LNCAP (cell line): Measurements from ENCODE around the gene DCK.

Experiments
- CTCF ChIP-seq: fragments of 450-650 bp; IDR thresholded peaks from 2 replicates; pipeline ENCODE4 v1.5.1; 2017; ENCODE audit warnings: mild to moderate bottlenecking

DCK gene

GRCh38 chr4:70958681-70959080 lies 34.8 kb upstream of the DCK start:
- no peak for TF ChIP-seq CTCF

- no peak for TF ChIP-seq CTCF
Measured at GRCh38 chr4:70969076-70969475, 24.4 kb upstream of the DCK start.

- no peak for TF ChIP-seq CTCF
Measured at GRCh38 chr4:70976252-70976651, 17.2 kb upstream of the DCK start.

- no peak for TF ChIP-seq CTCF
Measured at GRCh38 chr4:70979445-70980008, 13.9 kb upstream of the DCK start.

GRCh38 chr4:70980196-70980595 lies 13.3 kb upstream of the DCK start:
- TF ChIP-seq CTCF = no peak

- no peak for TF ChIP-seq CTCF
Measured at GRCh38 chr4:70984106-70984505, 9.3 kb upstream of the DCK start.

GRCh38 chr4:70984589-70984988 lies 8.9 kb upstream of the DCK start:
- no peak for TF ChIP-seq CTCF

GRCh38 chr4:70991596-70991995 lies 1.9 kb upstream of the DCK start:
- TF ChIP-seq CTCF = no peak
